ENCODE data around the gene CAPZB.

GRCh38 chr1:19289244-19289643 is 196.1 kb downstream of the CAPZB start:
- TF ChIP-seq CTCF (IDR thresholded peaks at IDR 0.05; ENCODE audit: insufficient read depth, low read length, poor library complexity, severe bottlenecking) (no peak), EZH2phosphoT487 (conservative IDR thresholded peaks at IDR 0.05; ENCODE audit: low read length) (no peak)
